HK-2 (cell line): ENCODE data around the gene CISD1.

Experiments used
- DNase-seq: peaks from one replicate; pipeline ENCODE4 v3.0.0-alpha.2; 2018; ENCODE audit not compliant: unreplicated experiment

CISD1 gene

DNA sequence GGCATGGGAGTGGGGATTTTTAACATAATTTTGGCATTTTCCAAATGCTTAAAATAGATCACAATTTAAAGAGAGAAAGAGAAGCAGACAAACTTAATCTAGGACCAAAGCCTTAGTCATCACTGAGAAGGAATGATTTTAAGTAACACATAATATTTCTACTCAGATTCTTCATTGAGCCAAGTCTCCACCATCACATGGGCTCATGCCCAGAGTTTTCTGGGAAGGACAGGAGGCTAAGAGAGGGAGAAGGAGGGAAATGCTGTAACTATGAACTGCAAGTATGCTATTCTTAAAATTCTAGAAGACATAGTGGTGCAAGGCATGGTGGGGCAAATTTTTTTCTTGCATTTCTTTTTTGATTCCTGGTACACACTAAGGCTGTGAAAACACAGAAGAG is 42.1 kb downstream of the CISD1 start:
- no peak for DNase-seq

DNA sequence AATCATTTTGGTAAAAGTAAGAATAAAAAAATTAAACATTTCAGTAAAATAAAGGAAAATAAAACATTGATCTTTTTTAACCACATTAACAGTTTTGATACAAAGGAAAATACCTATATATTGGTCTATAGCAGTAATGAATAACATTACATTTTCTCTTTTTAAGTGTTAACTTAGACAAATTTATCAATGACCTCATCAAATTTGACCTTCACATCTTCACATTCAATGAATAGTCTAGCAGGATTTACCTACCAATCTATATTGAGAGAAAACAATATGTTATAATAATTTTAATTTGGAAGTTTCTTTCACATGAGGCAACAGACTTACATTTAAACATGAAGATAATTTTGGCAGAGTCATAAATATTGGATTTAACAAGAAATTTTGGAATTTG is 47.9 kb downstream of the CISD1 start:
- DNase-seq: no peak

DNA sequence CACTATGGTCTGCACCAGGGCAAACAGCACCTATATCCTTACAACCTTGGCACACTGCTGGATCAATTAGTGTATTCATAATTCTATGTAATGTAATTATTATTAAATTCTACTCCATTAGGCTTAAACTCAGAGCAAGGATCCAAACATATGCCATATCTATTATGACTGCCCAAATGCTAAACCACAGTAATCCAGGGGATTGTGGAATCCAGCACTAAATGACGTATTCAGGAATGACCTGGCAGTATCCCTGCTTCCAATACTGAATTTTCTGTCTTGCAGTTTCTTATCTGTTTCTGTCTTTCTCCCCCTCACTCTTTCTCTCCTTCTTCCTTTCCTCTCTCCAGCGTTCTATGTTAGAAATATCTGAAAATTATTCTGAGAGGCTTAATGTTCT is 49.4 kb downstream of the CISD1 start:
- DNase-seq: no peak

DNA sequence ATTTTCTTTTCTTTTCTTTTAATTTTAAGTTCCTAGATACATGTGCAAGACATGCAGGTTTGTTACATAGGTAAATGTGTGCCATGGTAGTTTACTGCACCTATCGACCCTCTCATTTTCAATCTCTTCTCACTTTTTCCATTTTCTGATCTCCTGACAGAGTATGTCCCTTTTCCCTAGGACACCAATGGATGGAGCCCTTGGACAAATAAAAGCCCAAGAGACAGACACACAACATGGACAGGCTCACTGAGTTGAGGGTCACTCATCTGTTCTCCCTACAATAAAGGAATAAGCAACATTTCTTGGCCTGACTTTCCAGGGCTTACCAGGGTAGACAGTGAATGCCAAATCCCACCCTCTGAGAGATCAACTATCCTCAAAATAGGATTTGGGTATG is 50.6 kb downstream of the CISD1 start:
- DNase-seq: no peak

DNA sequence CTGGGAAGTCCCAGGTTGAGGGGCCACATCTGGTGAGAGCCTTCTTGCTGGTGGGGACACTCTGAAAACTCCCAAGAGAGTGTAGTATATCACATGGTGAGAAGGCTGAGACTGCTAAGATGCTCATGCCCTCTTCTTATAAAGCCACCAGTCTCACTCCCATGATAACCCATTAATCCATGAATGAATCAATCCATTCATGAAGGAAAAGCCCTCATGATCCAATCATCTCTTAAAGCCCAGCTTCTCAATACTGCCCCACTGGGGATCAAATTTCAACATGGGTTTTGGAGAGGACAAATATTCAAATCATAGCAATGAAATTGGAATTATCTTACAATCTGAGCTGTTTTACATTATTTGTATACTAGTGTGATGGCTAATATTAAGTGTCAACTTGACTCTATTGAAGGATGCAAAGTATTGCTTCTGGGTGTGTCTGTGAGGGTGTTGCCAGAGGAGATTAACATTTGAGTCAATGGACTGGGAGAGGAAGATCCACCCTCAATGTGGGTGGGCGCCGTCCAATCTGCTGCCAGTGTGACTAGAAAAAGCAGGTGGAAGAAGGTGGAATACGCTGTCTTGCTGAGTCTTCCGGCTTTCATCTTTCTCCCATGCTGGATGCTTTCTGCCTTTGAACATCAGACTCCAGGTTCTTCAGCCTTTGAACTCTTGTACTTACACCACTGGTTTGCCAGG is 51.5 kb downstream of the CISD1 start:
- no peak for DNase-seq

DNA sequence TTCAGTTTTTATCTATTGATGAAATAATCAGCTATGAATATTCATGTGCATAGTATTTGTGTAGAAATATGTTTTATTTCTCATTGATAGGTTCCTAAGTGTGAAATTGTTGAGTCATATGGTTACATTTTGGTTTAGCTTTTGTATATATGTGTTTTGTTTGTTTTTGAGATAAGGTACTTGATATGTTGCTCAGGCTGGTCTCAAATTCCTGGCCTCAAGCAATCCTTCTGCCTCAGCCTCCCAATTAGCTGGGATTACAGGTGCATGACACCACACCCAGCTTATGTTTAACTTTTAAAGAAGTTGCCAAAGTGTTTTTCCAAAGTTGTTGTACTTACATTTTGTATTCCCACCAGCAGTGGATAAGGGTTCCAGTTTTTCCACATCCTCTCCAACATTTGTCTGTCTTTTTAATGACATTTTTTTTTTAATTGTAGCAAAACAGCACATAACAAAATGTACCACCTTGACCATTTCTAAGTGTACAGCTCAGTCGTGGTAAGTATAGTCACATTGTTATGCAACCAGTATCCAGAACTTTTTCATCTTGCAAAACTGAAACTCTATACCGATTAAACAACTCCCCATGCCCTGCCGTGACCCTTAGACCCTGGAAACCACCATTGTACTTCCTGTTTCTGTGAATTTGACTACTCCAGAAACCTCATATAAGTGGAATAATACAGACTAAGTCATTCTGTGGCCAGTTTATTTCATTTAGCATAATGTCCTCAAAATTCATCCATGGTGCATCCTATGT is 53.3 kb downstream of the CISD1 start:
- no peak for DNase-seq

DNA sequence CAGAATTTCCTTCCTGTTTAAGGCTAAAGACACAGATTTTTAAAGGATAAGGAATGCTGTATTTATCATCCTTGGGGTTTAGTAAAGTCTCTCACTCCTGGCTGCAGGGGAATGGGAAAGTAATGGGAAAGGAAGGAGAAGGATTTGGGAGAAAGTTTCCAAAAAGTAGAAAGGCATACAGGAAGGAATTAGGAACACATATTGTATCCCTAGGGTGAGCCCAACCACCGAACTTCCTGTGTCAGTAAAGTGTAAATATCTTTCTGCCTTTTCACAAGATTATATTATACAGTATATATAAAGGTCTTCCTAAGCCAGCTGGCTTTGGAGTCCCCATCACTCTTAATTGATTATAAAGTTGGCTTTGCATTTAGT is 53.9 kb downstream of the CISD1 start:
- DNase-seq: no peak

DNA sequence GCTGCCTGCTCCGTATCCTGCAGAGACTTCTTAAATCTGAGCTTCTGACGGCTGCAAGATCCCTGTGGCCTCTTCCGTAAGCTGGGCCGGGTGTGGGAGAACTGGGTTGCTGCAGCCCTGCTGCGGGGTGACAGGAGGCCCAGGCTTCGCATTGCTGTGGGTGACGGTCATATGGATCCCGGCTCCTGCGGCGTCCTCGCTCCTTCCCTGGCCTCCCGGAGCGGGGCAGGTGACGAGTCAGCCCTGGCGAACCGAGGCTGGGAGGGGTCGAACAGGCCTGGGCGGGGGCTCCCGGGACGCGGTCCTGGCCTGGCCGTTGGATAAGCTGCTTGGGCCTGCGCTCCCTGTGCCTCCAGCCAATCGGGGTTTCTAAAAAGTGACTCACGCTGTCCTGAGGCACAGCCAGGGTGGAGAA is 58.0 kb downstream of the CISD1 start:
- DNase-seq: no peak

DNA sequence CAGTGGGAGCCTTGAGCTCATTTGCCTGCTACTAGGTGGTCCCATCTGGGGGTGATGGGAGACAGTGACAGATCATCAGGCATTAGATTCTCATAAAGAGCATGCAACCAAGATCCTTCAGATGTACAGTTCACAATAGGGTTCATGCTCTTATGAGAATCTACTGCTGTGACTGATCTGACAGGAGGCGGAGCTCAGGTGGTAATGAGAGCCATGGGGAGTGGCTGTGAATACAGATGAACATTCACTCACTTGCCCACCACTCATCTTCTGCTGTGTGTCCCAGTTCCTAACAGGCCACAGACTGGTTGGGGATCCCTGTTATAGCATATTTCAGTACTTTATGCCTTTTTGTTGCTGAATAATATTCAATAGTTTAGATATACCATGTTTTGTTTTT is 59.3 kb downstream of the CISD1 start:
- DNase-seq: no peak

DNA sequence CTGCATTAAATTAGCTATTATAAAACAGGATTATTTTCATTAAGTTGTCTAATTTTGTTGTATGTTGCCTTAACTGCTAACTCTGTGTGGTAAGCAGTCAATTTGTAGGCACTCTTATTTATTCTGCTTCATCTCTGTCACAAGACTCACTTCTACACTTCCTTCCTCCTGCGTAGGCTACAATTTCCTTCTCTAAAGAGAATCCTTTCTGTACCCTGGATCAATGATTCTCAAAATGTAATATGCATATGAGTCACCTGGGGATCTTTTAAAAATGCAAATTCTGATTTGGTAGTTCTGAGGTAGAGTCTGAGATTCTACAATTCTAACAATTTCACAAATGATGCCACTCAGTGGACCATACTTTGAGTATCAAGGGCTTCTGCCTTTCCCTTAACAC is 61.5 kb downstream of the CISD1 start:
- no peak for DNase-seq

DNA sequence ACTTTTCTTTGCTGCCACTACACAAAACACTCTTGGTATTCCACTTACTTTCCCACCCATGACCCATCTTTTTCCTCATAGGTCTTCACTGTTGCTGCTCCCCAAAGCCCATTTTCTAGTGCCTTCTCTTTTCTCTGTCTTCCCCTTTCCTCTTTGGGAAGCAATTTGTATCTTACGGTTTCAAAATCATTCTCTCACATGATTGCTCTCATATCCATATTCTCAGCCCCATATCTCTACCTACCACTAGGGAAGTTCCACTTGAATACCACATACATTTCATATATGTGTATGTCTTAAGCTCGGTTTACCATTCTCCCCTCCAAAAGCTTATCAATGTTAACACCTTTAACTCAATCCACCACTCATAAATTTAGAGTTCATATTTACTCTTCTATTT is 62.7 kb downstream of the CISD1 start:
- DNase-seq: no peak

DNA sequence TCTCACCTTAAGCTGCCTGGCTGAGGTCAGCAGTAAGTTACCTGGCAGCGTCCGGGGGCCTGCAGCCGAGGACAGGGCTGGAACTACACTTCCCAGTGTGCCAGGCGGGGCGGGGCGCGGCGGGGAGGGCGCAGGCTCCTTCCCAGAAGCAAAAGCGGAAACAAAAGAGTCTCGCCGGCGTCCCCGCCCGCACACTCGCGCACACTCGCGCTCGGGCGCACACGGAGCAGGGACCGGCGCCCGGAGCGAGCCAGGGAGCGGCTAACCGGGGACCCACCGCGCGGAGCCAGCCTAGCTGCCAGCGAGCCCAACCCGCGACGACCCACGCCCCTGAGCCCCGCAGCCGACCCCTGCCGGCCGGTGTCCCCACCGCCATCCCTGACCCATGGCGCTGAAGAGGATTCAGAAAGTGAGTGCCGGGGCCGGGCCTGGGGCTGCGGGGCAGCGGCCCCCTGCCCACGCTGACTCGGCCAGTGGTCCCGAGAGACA is 65.9 kb downstream of the CISD1 start, which contains the start of gene UBE2D1:
Gene UBE2D1 (plus strand): TSS at position 190 of the 489 bp plus-strand sequence. CDS start 196 bp downstream, at position 386.
- peak; percentile 90 for DNase-seq

DNA sequence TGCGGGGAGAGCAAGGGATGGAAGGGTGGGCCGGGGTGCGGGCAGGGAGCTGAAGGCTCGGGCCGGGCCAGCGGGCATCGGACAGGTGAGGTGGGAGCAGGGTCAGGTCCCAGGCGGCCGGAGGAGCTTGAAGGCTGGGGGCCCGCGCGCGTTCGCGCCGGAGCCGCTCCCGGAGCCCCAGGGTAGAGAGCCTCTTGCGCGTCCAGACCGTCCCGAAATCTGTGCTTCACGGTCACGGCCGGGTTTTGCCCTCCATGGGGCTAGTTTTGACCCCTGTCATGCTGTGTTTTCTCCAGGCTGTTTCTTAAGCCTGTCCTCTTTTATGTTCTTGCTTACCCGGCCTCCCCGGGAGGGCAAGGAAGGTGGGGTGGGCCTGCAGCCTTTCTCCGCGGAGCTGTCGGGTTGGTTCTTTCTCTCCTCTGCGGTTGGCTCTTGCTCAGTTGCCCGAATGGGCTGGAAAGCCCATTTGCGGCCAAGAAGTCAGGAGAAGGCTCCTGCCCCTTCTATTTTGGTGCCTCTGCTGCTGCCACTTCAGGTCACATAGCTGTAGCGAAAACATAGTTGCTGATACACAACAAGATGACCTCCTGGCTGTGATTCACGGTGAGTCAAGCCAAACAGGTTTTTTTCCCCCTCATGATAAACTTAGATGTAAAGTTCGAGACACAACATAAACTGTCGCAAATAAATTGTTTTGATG is 66.5 kb downstream of the CISD1 start:
- peak; percentile 57 for DNase-seq

DNA sequence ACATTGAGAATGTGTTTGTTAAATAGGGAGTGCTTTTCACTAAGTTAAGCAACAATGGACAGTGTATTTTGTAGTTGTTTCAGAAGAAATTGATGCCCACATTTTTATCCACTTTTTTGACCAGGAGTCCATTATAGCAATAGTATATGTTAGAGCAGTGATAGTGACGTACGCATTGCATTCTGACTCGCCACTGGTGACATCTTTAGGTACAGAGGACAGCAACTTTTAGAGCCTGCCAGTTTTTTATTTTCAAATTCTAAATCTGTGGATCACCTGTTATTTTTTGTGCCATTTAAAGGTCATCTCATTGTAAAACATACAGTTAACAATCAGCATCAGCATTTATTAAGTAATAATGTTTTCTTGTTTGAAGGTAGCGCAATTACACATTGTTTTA is 67.3 kb downstream of the CISD1 start:
- no peak for DNase-seq
